Lower lobe of right lung (tissue), 2 donors: ENCODE data around the gene TNNI2. TPM values are rescaled to one million over a fixed set of nuclear protein-coding genes. Genes with fewer than 3 reads are reported as not detected.

Source experiments
- ATAC-seq, 2 donors: fragments of 200-7000 bp; cut with Tn5 transposase; one replicate each; pipeline ENCODE4 v1.9.1; 2020 to 2022; ENCODE audit warnings: mild to moderate bottlenecking in 2 of 2, moderate library complexity in 2 of 2
- DNase-seq: peaks from one replicate; pipeline ENCODE4 v3.0.0-alpha.2; 2020
- H3K27ac ChIP-seq: fragments of 200-600 bp; one replicate; pipeline ENCODE4 v1.8.0; 2022
- H3K27me3 ChIP-seq: fragments of 200-600 bp; one replicate; pipeline ENCODE4 v1.8.0; 2022; ENCODE audit warnings: low read depth
- H3K36me3 ChIP-seq: fragments of 200-600 bp; one replicate; pipeline ENCODE4 v1.8.0; 2022; ENCODE audit warnings: mild to moderate bottlenecking
- H3K4me1 ChIP-seq: fragments of 200-600 bp; one replicate; pipeline ENCODE4 v1.8.0; 2022
- H3K4me3 ChIP-seq: fragments of 200-600 bp; one replicate; pipeline ENCODE4 v1.8.0; 2022; ENCODE audit warnings: mild to moderate bottlenecking
- H3K9me3 ChIP-seq: fragments of 200-600 bp; one replicate; pipeline ENCODE4 v1.8.0; 2022
- CTCF ChIP-seq: fragments of 200-600 bp; IDR thresholded peaks from one replicate; pipeline ENCODE4 v1.8.0; 2022; ENCODE audit warnings: antibody characterized with exemption, mild to moderate bottlenecking
- intact Hi-C: fragments of 100-400 bp; cut with DNase I; formaldehyde crosslinking; loops from one replicate; pipeline ENCODE4 v1.11.0; 2022
- total RNA-seq: library from RNA; stranded (reverse); fragmentation: NEBNext Ultra II Directional; extraction: Animal tissue kit (Norgen Biotek cat#: 25700); gene quantifications from one replicate; pipeline ENCODE4 v1.2.1, GENCODE V29; 2021
- donor health status: DM: no; HTN: yes; CAD: no; lungs with severe emphysema.

Gene TNNI2
- total RNA-seq, 1 donor from 2014 or later = 17.7 TPM

- DNase-seq (no peak), ATAC-seq (no peak)
- Histone ChIP-seq H3K27me3 (no peaks in the 10 kb centered on the region), H3K4me1 (peaks cover 55% of the 10 kb centered on the region), H3K36me3 (no peaks in the 10 kb centered on the region), H3K27ac (no peak overlapping the region), H3K9me3 (no peaks in the 10 kb centered on the region), H3K4me3 (no peak overlapping the region)
- no peak for TF ChIP-seq CTCF
- intact Hi-C loops = no loop called here
Measured at GRCh38 chr11:1847006-1847735, 8.4 kb downstream of the TNNI2 start.

GRCh38 chr11:1847926-1848639 is 9.3 kb downstream of the TNNI2 start:
- no peak for TF ChIP-seq CTCF
- Histone ChIP-seq H3K27ac (no peak overlapping the region), H3K4me1 (peaks cover 61% of the 10 kb centered on the region), H3K4me3 (no peak overlapping the region), H3K9me3 (no peaks in the 10 kb centered on the region), H3K36me3 (no peaks in the 10 kb centered on the region), H3K27me3 (no peaks in the 10 kb centered on the region)
- intact Hi-C loops = no loop called here
- no peak for ATAC-seq
- DNase-seq = no peak

- TF ChIP-seq CTCF = no peak
- DNase-seq (no peak), ATAC-seq (no peak)
- Histone ChIP-seq H3K36me3 (no peaks in the 10 kb centered on the region), H3K4me1 (peaks cover 57% of the 10 kb centered on the region), H3K9me3 (no peaks in the 10 kb centered on the region), H3K27me3 (no peaks in the 10 kb centered on the region), H3K4me3 (no peak overlapping the region), H3K27ac (no peak overlapping the region)
- intact Hi-C loops = no loop called here
Measured at GRCh38 chr11:1848640-1849430, 10.1 kb downstream of the TNNI2 start.

- TF ChIP-seq CTCF = no peak
- Histone ChIP-seq H3K4me3 (no peak overlapping the region), H3K4me1 (peaks cover 31% of the 10 kb centered on the region), H3K9me3 (no peaks in the 10 kb centered on the region), H3K36me3 (no peaks in the 10 kb centered on the region), H3K27me3 (no peaks in the 10 kb centered on the region), H3K27ac (peak overlapping the region; percentile 88)
- ATAC-seq (no peak), DNase-seq (no peak)
- intact Hi-C loops = no loop called here
Measured at GRCh38 chr11:1851468-1852180, 12.8 kb downstream of the TNNI2 start.

GRCh38 chr11:1852271-1852876 is 13.6 kb downstream of the TNNI2 start:
- intact Hi-C loops = no loop called here
- Histone ChIP-seq H3K4me3 (peak overlapping the region; percentile 58), H3K27me3 (no peaks in the 10 kb centered on the region), H3K36me3 (no peaks in the 10 kb centered on the region), H3K9me3 (no peaks in the 10 kb centered on the region), H3K4me1 (peaks cover 31% of the 10 kb centered on the region), H3K27ac (peak overlapping the region; percentile 88)
- TF ChIP-seq CTCF = no peak
- ATAC-seq (no peak), DNase-seq (no peak)
